Brain pericyte (primary cell): ENCODE measurements around the gene RXFP2.
A peak's percentile ranks its signal among the peaks of the same experiment; 100 is the strongest.

Experiments
- DNase-seq: peaks from one replicate; pipeline ENCODE4 v3.0.0-alpha.2; 2012; ENCODE audit warnings: low read depth, low spot score

The RXFP2 gene, protein sequence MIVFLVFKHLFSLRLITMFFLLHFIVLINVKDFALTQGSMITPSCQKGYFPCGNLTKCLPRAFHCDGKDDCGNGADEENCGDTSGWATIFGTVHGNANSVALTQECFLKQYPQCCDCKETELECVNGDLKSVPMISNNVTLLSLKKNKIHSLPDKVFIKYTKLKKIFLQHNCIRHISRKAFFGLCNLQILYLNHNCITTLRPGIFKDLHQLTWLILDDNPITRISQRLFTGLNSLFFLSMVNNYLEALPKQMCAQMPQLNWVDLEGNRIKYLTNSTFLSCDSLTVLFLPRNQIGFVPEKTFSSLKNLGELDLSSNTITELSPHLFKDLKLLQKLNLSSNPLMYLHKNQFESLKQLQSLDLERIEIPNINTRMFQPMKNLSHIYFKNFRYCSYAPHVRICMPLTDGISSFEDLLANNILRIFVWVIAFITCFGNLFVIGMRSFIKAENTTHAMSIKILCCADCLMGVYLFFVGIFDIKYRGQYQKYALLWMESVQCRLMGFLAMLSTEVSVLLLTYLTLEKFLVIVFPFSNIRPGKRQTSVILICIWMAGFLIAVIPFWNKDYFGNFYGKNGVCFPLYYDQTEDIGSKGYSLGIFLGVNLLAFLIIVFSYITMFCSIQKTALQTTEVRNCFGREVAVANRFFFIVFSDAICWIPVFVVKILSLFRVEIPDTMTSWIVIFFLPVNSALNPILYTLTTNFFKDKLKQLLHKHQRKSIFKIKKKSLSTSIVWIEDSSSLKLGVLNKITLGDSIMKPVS

GRCh38 chr13:31739226-31739625 lies at the start of gene RXFP2:
RXFP2 (plus strand) TSS chr13:31739526; CDS start chr13:31739613, 87 bp downstream.
- no peak for DNase-seq

DNA sequence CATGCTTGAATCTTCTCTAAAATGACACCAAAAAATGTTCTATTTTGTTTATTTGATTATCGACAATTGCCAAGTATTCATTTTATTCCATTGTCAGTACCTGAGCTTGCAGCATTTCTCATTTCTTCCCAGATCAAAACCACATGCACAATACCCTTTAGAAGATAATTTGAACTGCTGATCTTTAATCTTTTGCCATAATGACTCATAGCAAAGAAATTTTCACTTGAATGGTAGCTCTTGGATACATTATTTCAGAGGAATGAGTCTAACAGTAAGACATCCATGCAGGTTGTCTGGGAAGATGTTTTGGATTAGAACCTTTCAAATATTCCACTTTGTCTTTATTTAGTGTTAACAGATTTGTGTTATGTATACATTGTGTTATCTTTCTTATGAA lies 42.0 kb upstream of the RXFP2 start:
- no peak for DNase-seq

- no peak for DNase-seq
These were observed 39.7 kb upstream of the RXFP2 start for GRCh38 chr13:31699650-31700049.

DNA sequence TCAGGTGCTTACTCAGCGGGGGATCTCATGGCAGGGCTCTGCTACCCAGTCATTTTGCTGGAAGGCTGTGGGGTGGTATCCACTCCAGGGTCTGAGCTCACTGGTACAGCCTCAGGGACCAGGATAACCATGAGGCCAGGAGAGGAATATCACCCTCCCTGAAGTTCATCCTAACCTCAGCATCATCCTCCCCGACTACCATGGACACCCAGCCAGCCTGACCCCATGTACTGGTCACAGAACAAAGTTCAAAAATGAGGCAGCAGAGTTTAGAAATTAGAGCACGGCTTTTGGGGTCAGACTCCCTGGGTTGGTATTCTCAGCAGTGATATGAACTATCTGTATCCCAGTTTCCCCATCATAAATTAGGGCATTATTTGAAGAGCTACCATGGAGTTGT lies 35.5 kb upstream of the RXFP2 start:
- no peak for DNase-seq

DNA sequence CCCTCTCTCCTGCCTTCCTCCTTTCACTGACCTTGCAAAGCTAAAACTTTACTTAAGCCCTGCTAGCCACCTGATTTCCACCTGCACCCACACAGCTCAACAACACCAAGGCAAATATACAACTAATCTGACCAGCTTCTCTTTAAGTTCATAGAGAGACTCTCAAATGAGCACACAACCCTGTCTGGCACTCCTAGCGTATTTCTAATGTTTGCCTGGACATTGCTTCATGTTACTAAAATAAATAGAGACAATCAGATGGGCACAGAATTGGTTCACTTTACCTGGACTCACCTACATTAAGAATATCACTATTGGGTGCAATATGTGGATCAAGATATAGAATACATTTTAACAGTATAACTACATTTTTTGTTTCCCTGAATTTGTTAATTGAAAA lies 33.2 kb upstream of the RXFP2 start:
- no peak for DNase-seq

DNA sequence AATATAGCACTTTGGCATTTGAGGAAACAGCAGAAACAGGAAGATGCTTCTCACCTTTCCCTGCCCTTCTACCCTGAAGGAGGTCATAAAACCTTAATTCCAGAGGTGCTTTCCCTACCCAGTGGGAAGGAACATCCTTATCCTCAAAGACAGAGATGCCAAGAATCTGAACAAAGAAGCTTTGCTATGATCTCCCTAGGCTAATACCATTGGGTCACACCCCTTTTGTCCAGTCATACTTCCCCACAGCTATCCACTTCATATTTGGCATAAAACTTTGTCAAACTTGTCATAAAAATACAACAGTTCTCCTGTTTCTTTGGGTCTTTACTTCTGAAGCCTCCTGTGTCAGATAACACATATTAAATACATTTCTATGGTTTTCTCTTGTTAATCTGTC lies 21.7 kb upstream of the RXFP2 start:
- no peak for DNase-seq

GRCh38 chr13:31719214-31719613 lies 20.1 kb upstream of the RXFP2 start:
- no peak for DNase-seq

GRCh38 chr13:31722673-31723072 lies 16.7 kb upstream of the RXFP2 start:
- DNase-seq, result peak; percentile 44

GRCh38 chr13:31725841-31726240 lies 13.5 kb upstream of the RXFP2 start:
- no peak for DNase-seq

GRCh38 chr13:31731921-31732320 lies 7.4 kb upstream of the RXFP2 start:
- DNase-seq, result no peak

DNA sequence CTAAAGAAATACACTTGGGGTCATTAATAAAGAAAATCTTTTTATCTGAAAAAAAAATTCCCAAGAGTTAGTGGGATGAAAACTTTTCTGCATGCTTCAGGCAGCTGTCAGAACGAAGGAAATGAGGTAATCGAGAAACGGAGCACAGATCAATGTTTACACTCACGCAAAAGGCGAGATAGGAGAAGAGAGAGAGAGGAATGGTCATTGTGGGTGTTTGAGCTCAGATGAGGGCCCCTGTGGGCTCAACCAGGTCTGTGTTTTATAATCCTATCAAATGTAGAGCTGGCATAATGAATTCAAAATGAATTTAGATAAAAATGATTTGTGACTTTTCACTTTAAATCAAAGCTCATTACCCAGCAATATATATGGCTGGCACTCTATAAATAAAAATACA lies 6.3 kb upstream of the RXFP2 start:
- DNase-seq, result no peak

GRCh38 chr13:31733647-31734046 lies 5.7 kb upstream of the RXFP2 start:
- no peak for DNase-seq

GRCh38 chr13:31742097-31742734 lies 2.9 kb downstream of the RXFP2 start:
- no peak for DNase-seq

DNA sequence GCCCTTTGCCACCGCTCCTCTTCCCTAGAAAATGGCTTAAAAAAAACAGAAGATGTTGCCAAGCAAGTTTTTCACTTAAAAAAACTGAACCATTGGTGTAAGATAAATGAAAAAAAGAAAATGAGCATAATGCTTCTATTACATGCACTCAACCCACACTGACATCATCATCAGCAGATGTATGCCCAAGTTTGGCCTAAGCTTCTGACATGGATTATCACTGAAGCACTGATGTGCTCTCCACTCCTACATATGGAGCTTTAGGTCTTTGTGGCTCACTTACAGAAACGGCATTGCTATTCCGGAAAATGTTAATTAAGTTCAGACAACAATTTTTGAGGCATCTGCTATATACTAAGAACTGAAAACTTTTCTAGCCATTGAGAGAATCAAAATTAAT lies 8.0 kb downstream of the RXFP2 start:
- DNase-seq, result no peak

DNA sequence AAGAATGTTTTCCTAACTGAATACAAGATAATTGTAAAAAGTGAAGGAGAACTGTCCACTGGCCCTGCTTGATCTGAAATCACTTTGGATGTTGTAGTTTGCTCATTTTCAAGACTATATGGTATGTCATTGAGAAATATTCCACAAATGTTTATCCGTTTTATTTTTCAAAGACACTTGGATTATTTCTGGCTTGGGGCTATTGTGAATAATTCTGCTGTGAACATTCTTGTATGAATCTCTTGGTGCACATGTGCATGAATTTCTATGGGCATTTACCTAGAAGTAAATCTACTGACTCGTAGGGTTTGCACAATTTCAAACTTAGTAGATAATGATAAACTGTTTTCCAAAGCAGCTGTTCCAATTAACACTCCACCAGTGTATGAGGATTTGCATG lies 8.6 kb downstream of the RXFP2 start:
- no peak for DNase-seq

GRCh38 chr13:31749929-31750328 lies 10.6 kb downstream of the RXFP2 start:
- DNase-seq, result no peak

DNA sequence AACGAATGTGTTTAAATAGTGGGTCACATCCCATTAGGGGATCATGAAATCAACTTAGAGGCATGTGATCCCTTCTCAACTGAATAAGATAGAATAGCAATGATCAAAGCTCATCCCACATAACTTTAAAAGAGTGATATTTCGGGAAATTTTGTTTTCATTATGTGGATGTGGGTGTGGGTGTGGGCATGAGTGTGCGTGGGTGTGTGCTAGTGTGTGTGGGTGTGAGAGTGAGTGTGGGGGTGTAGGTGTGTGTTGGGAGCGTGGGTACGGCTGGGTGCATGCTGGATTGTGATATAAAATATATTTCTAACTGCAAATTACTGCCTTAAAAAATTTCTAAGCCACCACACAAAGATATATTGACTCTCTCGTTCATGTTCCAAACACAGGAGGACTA lies 15.9 kb downstream of the RXFP2 start:
- DNase-seq, result no peak

GRCh38 chr13:31755803-31756212 lies 16.5 kb downstream of the RXFP2 start:
- no peak for DNase-seq

- no peak for DNase-seq
These were observed 17.0 kb downstream of the RXFP2 start for GRCh38 chr13:31756346-31756745.

DNA sequence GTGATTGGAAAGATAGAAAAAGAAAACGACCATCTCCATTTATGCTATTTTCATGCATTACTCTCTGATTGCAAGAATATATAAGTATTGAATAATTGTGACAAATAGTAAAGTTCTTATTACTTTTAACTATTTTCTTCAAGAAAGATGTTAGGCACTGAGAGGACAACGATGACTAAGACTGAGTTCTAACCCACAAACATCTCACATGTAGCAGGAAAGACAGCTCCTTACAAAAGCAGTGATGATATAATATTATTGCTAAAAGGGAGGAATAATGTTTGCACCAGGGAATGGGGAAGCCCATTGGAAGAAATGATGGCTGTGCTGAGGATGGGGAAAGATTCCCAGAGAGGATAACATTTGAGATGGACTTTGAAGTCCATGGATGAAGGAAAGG lies 22.6 kb downstream of the RXFP2 start:
- DNase-seq, result no peak

GRCh38 chr13:31764556-31764955 lies 25.2 kb downstream of the RXFP2 start:
- no peak for DNase-seq

GRCh38 chr13:31765138-31765785 lies 25.9 kb downstream of the RXFP2 start:
- DNase-seq, result no peak
